ENCODE results near the gene POLR2A.
"Not testable (repeated sequence)": the region's sequence is repeated elsewhere in the genome, so short reads cannot be mapped to it uniquely, and the experiment has no call there.

POLR2A gene

DNA sequence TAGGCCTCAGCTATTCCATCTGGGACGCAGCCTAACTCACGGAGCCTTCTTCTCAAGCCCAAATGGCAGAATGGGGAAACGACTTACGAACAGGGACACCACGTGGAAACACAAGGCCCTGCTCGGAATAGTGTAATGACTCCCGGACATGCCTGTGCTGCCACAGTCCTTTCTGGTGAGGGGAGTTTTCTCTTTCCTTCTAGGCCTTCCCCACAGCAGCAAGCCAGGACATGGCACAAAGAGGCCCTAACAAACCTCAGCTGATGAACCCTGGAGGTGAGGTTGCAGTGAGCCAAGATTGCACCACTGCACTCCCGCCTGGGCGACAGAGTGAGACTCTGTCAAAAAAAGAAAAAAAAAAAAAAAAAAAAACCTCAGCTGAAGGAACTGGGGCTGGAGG is 20.1 kb upstream of the POLR2A start:
- H3K27me3 ChIP-seq (ENCODE audit: control insufficient read depth in 1 of 2, insufficient read depth in 2 of 2, low read length in 2 of 2), result no peaks in the 10 kb centered on the region
- peaks cover 8% of the 10 kb centered on the region for H3K36me3 ChIP-seq (ENCODE audit: insufficient read depth, low read length)
- H3K4me3 ChIP-seq (ENCODE audit: low read depth in 1 of 2, low read length in 2 of 2), result no peak overlapping the region
- H3K27ac ChIP-seq (ENCODE audit: low read depth, low read length), result no peak overlapping the region
- H3K9ac ChIP-seq (ENCODE audit: low read length), result no peak overlapping the region
- peaks cover 21% of the 10 kb centered on the region for H3K4me1 ChIP-seq (ENCODE audit: insufficient read depth, low read length)
- no peaks in the 10 kb centered on the region for H3K9me3 ChIP-seq (ENCODE audit: low read length)

DNA sequence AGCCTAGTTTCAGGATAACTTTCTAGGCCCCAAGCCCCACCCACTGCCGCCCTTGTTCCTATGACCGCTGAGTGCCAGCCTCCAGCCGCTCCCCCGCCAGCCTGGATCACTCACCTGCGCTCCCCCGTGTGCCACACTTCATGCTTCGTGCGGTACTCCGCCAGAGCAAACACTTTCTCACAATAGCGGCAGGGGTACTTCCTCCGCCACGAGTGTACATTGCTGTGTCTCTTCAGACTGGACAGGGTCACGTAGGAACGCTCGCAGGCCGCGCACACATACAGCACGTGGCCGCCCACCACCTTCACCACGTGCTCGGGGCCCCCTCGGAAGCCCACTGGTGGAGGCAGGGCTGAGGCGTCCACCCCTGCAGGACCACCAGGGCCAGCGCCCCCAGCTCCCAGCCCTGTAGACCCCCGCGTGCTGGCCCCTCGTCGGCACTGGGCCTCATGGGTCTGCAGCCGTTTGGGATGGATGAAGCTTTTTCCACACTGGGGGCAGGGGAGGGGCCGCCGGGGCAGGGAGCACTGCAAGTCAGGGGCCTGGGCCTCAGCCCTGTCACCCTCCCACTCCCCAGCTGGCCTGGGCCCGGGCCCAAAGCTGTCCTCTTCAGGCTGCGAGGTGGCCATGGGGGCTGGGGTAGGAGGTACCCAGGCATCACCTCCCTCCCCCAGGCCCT is 18.4 kb upstream of the POLR2A start:
- H3K27me3 ChIP-seq (ENCODE audit: control insufficient read depth in 1 of 2, insufficient read depth in 2 of 2, low read length in 2 of 2), result no peaks in the 10 kb centered on the region
- H3K4me3 ChIP-seq (ENCODE audit: low read depth in 1 of 2, low read length in 2 of 2), result no peak overlapping the region
- H3K4me1 ChIP-seq (ENCODE audit: insufficient read depth, low read length), result peaks cover 21% of the 10 kb centered on the region
- H3K9ac ChIP-seq (ENCODE audit: low read length), result no peak overlapping the region
- no peak overlapping the region for H3K27ac ChIP-seq (ENCODE audit: low read depth, low read length)
- H3K36me3 ChIP-seq (ENCODE audit: insufficient read depth, low read length), result peaks cover 8% of the 10 kb centered on the region
- H3K9me3 ChIP-seq (ENCODE audit: low read length), result no peaks in the 10 kb centered on the region

- Histone ChIP-seq H3K36me3 (ENCODE audit: insufficient read depth, low read length) (peaks cover 8% of the 10 kb centered on the region), H3K4me3 (ENCODE audit: low read depth in 1 of 2, low read length in 2 of 2) (no peak overlapping the region), H3K27me3 (ENCODE audit: control insufficient read depth in 1 of 2, insufficient read depth in 2 of 2, low read length in 2 of 2) (no peaks in the 10 kb centered on the region), H3K27ac (ENCODE audit: low read depth, low read length) (peak overlapping the region; percentile 21), H3K4me1 (ENCODE audit: insufficient read depth, low read length) (peaks cover 21% of the 10 kb centered on the region), H3K9me3 (ENCODE audit: low read length) (no peaks in the 10 kb centered on the region), H3K9ac (ENCODE audit: low read length) (no peak overlapping the region)
Measured at GRCh38 chr17:7466318-7466638, 17.9 kb upstream of the POLR2A start.

DNA sequence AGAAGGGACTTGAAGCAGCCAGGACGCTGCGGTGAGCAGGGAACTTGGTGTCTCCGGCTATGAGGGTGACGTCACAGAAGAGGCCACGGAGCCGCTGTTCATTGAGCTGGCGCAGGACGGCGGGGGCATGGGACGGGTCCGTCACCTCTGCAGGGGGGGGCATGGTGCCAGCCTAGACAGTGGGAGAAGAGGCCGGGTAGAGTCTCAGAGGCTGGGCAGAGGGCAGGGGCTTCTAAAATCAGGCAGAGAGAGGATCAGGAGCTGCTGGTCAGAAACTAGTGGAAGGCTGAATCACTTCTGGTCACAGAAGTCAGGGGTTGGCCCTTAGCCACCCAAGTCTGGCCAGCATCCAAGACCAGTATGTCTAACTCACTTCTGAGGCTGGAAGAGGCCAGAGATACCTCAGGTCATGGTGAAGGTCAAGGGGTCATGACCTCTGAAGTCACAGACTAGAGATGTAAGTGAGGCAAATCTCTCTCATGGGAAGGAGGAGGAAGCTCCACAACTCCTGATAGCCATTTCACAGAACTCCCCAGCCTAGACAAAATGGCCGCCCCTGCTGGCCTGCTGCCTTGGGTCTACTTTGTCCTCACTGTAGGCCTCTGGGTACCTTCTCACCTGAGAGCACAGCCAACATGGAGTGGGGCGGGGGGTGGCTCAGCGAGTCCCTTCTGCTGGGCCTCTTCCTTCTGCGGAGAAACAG is 17.4 kb upstream of the POLR2A start:
- Histone ChIP-seq H3K36me3 (ENCODE audit: insufficient read depth, low read length) (peaks cover 8% of the 10 kb centered on the region), H3K27ac (ENCODE audit: low read depth, low read length) (peak overlapping the region; percentile 21)

DNA sequence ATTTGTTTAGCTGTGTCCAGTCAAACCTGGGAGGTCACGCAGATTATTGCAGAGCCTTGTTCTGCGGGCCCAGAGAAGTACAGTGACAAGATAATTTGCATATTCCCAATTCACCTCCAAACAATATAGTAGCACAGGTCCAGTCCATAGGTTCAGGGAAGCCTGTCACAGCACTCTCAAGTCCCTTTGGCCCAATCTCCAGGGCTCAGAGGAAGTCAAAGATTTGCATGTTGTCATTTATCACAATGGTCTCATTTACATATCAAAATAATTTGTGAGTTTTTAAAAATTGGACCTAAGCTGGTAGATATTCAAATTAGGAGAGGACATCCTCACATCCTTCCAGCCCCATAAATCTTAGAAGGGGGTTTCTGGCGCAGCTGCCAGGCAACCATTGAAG is 16.7 kb upstream of the POLR2A start:
- Histone ChIP-seq H3K4me3 (ENCODE audit: low read depth in 1 of 2, low read length in 2 of 2) (no peak overlapping the region), H3K27ac (ENCODE audit: low read depth, low read length) (peak overlapping the region; percentile 21), H3K4me1 (ENCODE audit: insufficient read depth, low read length) (peaks cover 32% of the 10 kb centered on the region), H3K9me3 (ENCODE audit: low read length) (no peaks in the 10 kb centered on the region), H3K9ac (ENCODE audit: low read length) (no peak overlapping the region), H3K27me3 (ENCODE audit: control insufficient read depth in 1 of 2, insufficient read depth in 2 of 2, low read length in 2 of 2) (no peaks in the 10 kb centered on the region), H3K36me3 (ENCODE audit: insufficient read depth, low read length) (peaks cover 8% of the 10 kb centered on the region)

More for the DNA sequence above, 17.4 kb upstream of the POLR2A start:
- peaks cover 27% of the 10 kb centered on the region for H3K4me1 ChIP-seq (ENCODE audit: insufficient read depth, low read length)
- no peaks in the 10 kb centered on the region for H3K9me3 ChIP-seq (ENCODE audit: low read length)
- no peaks in the 10 kb centered on the region for H3K27me3 ChIP-seq (ENCODE audit: control insufficient read depth in 1 of 2, insufficient read depth in 2 of 2, low read length in 2 of 2)
- no peak overlapping the region for H3K4me3 ChIP-seq (ENCODE audit: low read depth in 1 of 2, low read length in 2 of 2)
- no peak overlapping the region for H3K9ac ChIP-seq (ENCODE audit: low read length)

DNA sequence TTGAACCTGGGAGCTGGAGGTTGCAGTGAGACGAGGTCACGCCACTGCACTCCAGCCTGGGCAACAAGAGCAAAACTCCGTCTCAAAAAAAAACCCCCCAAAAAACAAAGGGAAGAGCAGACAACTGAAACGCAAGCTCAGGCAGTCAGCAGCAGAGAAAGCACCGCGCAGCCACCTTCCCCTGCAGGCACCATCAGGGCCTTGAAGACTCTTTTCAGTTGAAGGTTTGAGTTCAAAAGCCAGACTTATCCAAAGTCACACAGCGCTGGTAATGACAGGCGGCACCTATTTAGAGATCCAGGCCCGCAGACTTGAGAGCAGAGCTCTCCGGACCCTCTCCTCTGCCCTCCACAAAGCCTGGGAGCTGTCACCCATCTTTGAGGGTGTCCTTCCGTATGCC is 15.9 kb upstream of the POLR2A start:
- no peak overlapping the region for H3K9ac ChIP-seq (ENCODE audit: low read length)
- H3K4me1 ChIP-seq (ENCODE audit: insufficient read depth, low read length), result peaks cover 32% of the 10 kb centered on the region

DNA sequence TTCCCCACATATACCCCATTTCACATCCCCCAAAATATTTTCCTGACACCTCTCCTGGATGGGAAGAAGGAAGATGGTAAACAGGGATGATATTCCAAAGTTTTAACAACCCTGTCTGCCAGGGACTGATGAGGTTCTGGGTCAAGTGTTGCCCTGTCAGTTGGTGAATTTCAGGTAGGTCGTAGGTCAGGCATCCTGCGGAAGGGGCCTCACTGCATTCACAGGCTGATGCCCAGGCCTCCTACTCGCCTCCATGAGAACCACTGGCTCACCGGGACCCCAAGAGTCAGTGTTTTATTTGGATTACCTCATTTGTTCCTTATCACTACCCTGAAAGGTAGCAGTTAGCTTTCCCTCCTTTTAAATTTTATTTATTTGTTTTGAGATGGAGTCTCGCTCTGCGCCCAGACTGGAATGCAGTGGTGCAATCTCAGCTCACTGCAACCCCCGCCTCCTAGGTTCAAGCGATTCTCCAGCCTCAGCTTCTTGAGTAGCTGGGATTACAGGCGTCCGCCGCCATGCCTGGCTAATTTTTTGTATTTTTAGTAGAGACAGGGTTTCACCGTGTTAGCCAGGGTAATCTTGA is 15.3 kb upstream of the POLR2A start:
- H3K27ac ChIP-seq (ENCODE audit: low read depth, low read length), result no peak overlapping the region
- peaks cover 4% of the 10 kb centered on the region for H3K36me3 ChIP-seq (ENCODE audit: insufficient read depth, low read length)
- H3K4me1 ChIP-seq (ENCODE audit: insufficient read depth, low read length), result peaks cover 32% of the 10 kb centered on the region
- no peak overlapping the region for H3K9ac ChIP-seq (ENCODE audit: low read length)
- no peaks in the 10 kb centered on the region for H3K27me3 ChIP-seq (ENCODE audit: control insufficient read depth in 1 of 2, insufficient read depth in 2 of 2, low read length in 2 of 2)
- no peaks in the 10 kb centered on the region for H3K9me3 ChIP-seq (ENCODE audit: low read length)
- no peak overlapping the region for H3K4me3 ChIP-seq (ENCODE audit: low read depth in 1 of 2, low read length in 2 of 2)

More for the DNA sequence above, 15.9 kb upstream of the POLR2A start:
- no peaks in the 10 kb centered on the region for H3K27me3 ChIP-seq (ENCODE audit: control insufficient read depth in 1 of 2, insufficient read depth in 2 of 2, low read length in 2 of 2)
- no peak overlapping the region for H3K4me3 ChIP-seq (ENCODE audit: low read depth in 1 of 2, low read length in 2 of 2)
- H3K27ac ChIP-seq (ENCODE audit: low read depth, low read length), result no peak overlapping the region
- H3K36me3 ChIP-seq (ENCODE audit: insufficient read depth, low read length), result peaks cover 8% of the 10 kb centered on the region
- no peaks in the 10 kb centered on the region for H3K9me3 ChIP-seq (ENCODE audit: low read length)

- not testable (repeated sequence) for H3K36me3 ChIP-seq (ENCODE audit: insufficient read depth, low read length); H3K9me3 ChIP-seq (ENCODE audit: low read length); H3K27me3 ChIP-seq (ENCODE audit: control insufficient read depth in 1 of 2, insufficient read depth in 2 of 2, low read length in 2 of 2); H3K27ac ChIP-seq (ENCODE audit: low read depth, low read length); H3K9ac ChIP-seq (ENCODE audit: low read length); H3K4me3 ChIP-seq (ENCODE audit: low read depth in 1 of 2, low read length in 2 of 2)
- peaks cover 39% of the 10 kb centered on the region for H3K4me1 ChIP-seq (ENCODE audit: insufficient read depth, low read length)
Measured at GRCh38 chr17:7469843-7470242, 14.3 kb upstream of the POLR2A start.

- H3K9ac ChIP-seq (ENCODE audit: low read length); H3K9me3 ChIP-seq (ENCODE audit: low read length); H3K4me3 ChIP-seq (ENCODE audit: low read depth in 1 of 2, low read length in 2 of 2); H3K36me3 ChIP-seq (ENCODE audit: insufficient read depth, low read length); H3K27me3 ChIP-seq (ENCODE audit: control insufficient read depth in 1 of 2, insufficient read depth in 2 of 2, low read length in 2 of 2); H3K27ac ChIP-seq (ENCODE audit: low read depth, low read length): not testable (repeated sequence)
- peaks cover 46% of the 10 kb centered on the region for H3K4me1 ChIP-seq (ENCODE audit: insufficient read depth, low read length)
Measured at GRCh38 chr17:7470457-7470973, 13.7 kb upstream of the POLR2A start.

DNA sequence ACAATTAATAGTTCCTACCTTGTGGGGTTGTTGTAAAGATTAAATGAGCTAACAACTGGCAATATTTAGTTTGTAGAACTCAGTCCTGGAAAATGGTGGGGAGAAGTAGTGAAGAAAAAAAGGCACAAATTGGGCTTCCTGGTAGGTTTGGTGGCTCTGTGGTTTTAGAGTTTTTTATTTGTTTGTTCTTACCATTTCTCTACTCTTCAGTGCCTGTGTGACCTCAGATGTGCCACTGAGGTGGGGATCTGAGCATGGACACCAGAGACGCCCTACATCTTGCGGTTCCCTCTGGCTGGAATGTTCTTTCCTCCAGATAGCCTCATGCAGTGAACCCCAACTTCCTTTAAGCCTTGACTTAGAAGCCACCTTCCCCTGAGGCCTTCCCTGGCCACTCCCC is 12.4 kb upstream of the POLR2A start:
- Histone ChIP-seq H3K4me1 (ENCODE audit: insufficient read depth, low read length) (peaks cover 51% of the 10 kb centered on the region), H3K4me3 (ENCODE audit: low read depth in 1 of 2, low read length in 2 of 2) (no peak overlapping the region), H3K9ac (ENCODE audit: low read length) (no peak overlapping the region), H3K27ac (ENCODE audit: low read depth, low read length) (no peak overlapping the region), H3K9me3 (ENCODE audit: low read length) (no peaks in the 10 kb centered on the region), H3K36me3 (ENCODE audit: insufficient read depth, low read length) (no peaks in the 10 kb centered on the region), H3K27me3 (ENCODE audit: control insufficient read depth in 1 of 2, insufficient read depth in 2 of 2, low read length in 2 of 2) (no peaks in the 10 kb centered on the region)

- Histone ChIP-seq H3K27ac (ENCODE audit: low read depth, low read length) (peak overlapping the region; percentile 40), H3K4me1 (ENCODE audit: insufficient read depth, low read length) (peaks cover 51% of the 10 kb centered on the region)
- H3K36me3 ChIP-seq (ENCODE audit: insufficient read depth, low read length); H3K4me3 ChIP-seq (ENCODE audit: low read depth in 1 of 2, low read length in 2 of 2); H3K27me3 ChIP-seq (ENCODE audit: control insufficient read depth in 1 of 2, insufficient read depth in 2 of 2, low read length in 2 of 2); H3K9me3 ChIP-seq (ENCODE audit: low read length); H3K9ac ChIP-seq (ENCODE audit: low read length): not testable (repeated sequence)
Measured at GRCh38 chr17:7474767-7475166, 9.4 kb upstream of the POLR2A start.

All from muscle layer of colon (tissue), 2 donors.